Measurements from ENCODE around the gene ATXN2.
"Not testable (repeated sequence)": the region's sequence is repeated elsewhere in the genome, so short reads cannot be mapped to it uniquely, and the experiment has no call there.

ATXN2 gene

DNA sequence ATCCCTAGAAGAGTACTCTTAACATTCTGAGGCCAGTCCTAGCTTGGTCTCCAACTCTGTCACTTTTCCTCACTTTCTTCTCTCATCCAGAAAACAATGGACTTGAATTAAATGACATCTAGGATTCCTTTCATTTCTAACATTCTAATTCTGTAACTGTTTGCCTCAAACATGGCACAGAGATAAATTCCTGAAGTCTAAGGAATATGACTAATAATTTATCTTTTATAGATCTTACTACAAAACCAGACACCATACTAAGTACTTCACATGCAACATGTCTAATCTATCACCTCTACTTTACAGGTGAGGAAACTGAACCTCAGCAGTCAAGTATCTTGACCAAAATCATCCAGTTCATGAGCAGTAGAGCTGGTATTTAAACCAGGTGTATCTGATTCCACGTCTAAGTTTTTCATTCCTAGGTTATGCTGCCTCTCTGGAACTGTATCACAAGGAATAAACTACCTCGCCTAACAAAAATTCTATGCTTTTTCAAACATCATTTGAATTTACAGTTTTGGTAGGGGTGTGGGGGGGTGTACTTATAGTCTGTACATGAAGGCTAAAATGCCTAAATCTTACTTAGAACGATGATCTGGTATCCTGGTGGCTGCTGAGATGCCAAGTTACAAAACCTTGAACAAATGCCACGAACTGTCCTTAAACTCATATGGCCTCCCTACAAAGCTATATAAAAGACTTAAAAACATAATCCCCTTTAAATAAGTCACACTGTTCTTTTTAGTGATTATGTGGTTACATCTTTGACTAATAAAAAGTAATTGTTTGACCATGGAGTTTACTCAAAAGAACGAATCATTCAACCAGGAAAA, 41.6 kb downstream of the ATXN2 start:
- TF ChIP-seq, protein P1, sequence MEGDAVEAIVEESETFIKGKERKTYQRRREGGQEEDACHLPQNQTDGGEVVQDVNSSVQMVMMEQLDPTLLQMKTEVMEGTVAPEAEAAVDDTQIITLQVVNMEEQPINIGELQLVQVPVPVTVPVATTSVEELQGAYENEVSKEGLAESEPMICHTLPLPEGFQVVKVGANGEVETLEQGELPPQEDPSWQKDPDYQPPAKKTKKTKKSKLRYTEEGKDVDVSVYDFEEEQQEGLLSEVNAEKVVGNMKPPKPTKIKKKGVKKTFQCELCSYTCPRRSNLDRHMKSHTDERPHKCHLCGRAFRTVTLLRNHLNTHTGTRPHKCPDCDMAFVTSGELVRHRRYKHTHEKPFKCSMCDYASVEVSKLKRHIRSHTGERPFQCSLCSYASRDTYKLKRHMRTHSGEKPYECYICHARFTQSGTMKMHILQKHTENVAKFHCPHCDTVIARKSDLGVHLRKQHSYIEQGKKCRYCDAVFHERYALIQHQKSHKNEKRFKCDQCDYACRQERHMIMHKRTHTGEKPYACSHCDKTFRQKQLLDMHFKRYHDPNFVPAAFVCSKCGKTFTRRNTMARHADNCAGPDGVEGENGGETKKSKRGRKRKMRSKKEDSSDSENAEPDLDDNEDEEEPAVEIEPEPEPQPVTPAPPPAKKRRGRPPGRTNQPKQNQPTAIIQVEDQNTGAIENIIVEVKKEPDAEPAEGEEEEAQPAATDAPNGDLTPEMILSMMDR (IDR thresholded peaks at IDR 0.05; ENCODE audit: unreplicated experiment in 3 of 3), result no peak
- peak overlapping the region in 2 of 3 experiments; percentile 21 to 76 for H3K27ac Mint-ChIP-seq
- peaks cover 17% of the 10 kb centered on the region for H3K4me1 Mint-ChIP-seq
- no peak overlapping the region for H3K4me3 Mint-ChIP-seq
- no peaks in the 10 kb centered on the region for H3K9me3 Mint-ChIP-seq
- peaks cover 18% of the 10 kb centered on the region for H3K36me3 Mint-ChIP-seq (ENCODE audit: low read depth)
- H3K27me3 Mint-ChIP-seq (ENCODE audit: low read depth), result no peaks in the 10 kb centered on the region

DNA sequence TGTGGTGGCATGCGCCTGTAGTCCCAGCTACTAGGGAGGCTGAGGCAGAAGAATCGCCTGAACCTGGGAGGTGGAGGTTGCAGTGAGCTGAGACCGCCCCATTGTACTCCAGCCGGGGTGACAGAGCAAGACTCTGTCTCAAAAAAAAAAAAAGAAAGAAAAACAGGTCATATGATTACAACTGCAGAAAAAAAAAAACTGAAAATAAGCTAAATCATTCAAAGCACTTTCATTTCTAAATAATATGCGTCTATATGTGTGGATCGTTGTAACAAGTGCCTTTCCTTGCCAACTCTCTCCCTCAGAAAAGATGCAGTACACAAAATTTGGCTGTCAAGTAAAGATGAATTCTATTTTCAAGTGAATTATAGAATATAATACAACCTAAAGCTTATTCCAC, 42.4 kb downstream of the ATXN2 start:
- TF ChIP-seq, protein P1 (IDR thresholded peaks at IDR 0.05; ENCODE audit: unreplicated experiment in 3 of 3), result no peak
- Mint-ChIP-seq H3K4me1 (peaks cover 17% of the 10 kb centered on the region), H3K27me3 (ENCODE audit: low read depth) (no peaks in the 10 kb centered on the region), H3K36me3 (ENCODE audit: low read depth) (peaks cover 24% of the 10 kb centered on the region), H3K4me3 (no peak overlapping the region), H3K27ac (no peak overlapping the region), H3K9me3 (no peaks in the 10 kb centered on the region)

DNA sequence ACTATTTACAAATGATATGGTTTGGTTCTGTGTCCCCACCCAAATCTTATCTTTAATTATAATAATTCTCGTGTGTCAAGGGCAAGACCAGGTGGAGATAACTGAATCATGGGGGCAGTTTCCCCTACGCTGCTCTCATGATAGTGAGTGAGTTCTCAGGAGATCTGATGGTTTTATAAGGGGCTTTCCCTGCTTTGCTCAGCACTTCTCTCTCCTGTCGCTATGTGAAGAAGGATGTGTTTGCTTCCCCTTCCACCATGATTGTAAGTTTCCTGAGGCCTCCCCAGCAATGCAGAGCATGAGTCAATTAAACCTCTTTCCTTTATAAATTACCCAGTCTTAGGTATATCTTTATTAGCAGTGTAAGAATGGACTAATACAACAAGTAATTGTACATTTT, 43.8 kb downstream of the ATXN2 start:
- not testable (repeated sequence) for H3K4me3 Mint-ChIP-seq; H3K27ac Mint-ChIP-seq; H3K27me3 Mint-ChIP-seq (ENCODE audit: low read depth); H3K9me3 Mint-ChIP-seq
- Mint-ChIP-seq H3K36me3 (ENCODE audit: low read depth) (peaks cover 33% of the 10 kb centered on the region), H3K4me1 (peaks cover 12% of the 10 kb centered on the region)

DNA sequence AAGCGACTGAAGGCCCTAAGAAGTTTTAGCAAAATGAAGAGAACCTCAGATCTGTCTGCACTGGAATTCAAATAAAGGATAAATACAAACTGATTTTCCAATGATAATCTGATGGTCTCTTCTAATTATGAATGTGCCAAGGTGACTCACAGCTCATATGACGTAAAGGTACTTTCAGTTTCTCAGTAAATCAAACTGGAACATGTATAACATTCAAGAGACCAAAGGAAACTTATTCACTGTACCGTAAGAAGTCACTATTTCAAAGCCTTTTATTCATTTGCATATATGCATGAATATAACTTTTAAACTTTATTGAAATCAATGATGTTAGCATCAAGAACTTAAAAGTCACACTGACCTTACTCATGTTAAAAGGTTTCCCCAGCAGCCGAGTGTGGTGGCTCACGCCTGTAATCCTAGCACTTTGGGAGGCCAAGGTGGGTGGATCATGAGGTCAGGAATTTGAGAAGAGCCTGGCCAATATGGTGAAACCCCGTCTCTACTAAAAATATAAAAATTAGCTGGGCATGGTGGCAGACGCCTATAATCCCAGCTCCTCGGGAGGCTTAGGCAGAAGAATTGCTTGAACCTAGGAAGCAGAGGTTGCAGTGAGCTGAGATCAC, 52.2 kb downstream of the ATXN2 start:
- H3K4me3 Mint-ChIP-seq, result no peak overlapping the region
- TF ChIP-seq, protein P1 (IDR thresholded peaks at IDR 0.05; ENCODE audit: unreplicated experiment in 3 of 3), result no peak
- H3K27me3 Mint-ChIP-seq (ENCODE audit: low read depth), result no peaks in the 10 kb centered on the region
- H3K27ac Mint-ChIP-seq, result no peak overlapping the region
- H3K9me3 Mint-ChIP-seq, result no peaks in the 10 kb centered on the region
- H3K36me3 Mint-ChIP-seq (ENCODE audit: low read depth), result peaks cover 54% of the 10 kb centered on the region
- no peaks in the 10 kb centered on the region for H3K4me1 Mint-ChIP-seq

DNA sequence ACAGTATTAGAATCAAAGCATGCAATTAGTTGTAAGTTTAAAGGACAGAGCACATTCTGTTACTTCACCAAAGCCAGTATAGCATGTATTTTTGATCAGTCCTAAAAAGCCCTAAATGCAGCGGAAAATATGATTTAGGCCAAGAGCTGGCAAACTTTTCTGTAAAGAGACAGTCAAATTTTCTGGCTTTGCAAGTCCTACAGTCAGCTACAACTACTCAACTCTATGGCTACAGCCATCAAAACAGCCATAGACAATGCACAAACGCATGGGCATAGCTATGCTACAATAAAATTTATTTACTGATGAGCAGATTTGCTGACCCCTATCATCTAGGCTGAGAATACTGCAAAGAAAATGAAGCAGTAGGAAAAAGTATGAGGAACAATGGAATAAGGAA, 52.9 kb downstream of the ATXN2 start:
- Mint-ChIP-seq H3K9me3 (no peaks in the 10 kb centered on the region), H3K4me3 (no peak overlapping the region), H3K4me1 (no peaks in the 10 kb centered on the region), H3K27ac (no peak overlapping the region), H3K27me3 (ENCODE audit: low read depth) (no peaks in the 10 kb centered on the region), H3K36me3 (ENCODE audit: low read depth) (peaks cover 49% of the 10 kb centered on the region)
- TF ChIP-seq, protein P1 (IDR thresholded peaks at IDR 0.05; ENCODE audit: unreplicated experiment in 3 of 3), result no peak

DNA sequence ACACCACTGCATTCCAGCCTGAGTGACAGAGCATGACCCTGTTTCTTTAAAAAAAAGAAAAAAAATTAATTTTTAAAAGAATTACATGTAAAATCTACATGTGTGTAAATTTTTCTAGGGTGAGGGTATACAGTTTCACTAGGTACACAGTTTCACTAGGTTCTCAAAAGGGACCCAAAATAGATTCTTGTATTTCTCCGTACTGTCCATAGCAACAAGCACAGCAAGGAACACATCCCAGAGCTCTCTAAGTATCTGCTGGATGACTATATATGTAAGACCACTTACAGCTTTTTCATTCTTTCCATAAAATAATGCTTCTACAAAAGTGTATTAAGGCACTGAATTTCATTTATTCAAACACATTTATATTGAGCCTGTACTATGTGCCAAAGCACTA, 55.1 kb downstream of the ATXN2 start:
- no peak overlapping the region for H3K4me3 Mint-ChIP-seq
- peak overlapping the region in 1 of 3 experiments; percentile 39 for H3K27ac Mint-ChIP-seq
- H3K9me3 Mint-ChIP-seq, result no peaks in the 10 kb centered on the region
- no peaks in the 10 kb centered on the region for H3K27me3 Mint-ChIP-seq (ENCODE audit: low read depth)
- TF ChIP-seq, protein P1 (IDR thresholded peaks at IDR 0.05; ENCODE audit: unreplicated experiment in 3 of 3), result no peak
- no peaks in the 10 kb centered on the region for H3K4me1 Mint-ChIP-seq
- peaks cover 47% of the 10 kb centered on the region for H3K36me3 Mint-ChIP-seq (ENCODE audit: low read depth)

All from nephron (organoid).